AG09319 (cell line): ENCODE data around the gene DPF3.

Experiments
- DNase-seq: peaks from one replicate; pipeline ENCODE4 v3.0.0-alpha.2; 2010; ENCODE audit warnings: low read depth; ENCODE audit errors: extremely low read depth
- CTCF ChIP-seq: IDR thresholded peaks from 2 replicates; pipeline ENCODE4 v1.5.1; 2011; ENCODE audit warnings: low read depth, mild to moderate bottlenecking, inconsistent platforms, low read length, moderate library complexity

DPF3 gene

DNA sequence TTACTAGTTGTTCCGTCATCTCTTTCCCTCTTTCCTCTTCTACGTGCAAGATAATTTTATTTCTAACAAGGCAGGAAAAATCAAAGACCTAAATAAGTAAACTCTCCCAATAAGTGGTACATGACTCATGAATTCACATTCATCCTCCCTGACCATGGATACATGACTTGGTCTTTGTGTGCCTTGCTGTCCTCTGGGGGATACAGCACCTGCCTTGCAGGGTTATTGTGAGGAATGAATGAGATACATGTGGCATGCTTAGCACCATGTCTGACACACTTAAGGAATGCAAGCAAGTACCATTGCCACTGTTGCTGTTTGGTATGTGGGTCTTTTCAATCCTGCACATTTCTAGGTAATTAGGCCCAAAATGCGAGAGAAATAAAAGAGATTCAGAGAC, 208.4 kb downstream of the DPF3 start:
- TF ChIP-seq CTCF, result no peak

DNA sequence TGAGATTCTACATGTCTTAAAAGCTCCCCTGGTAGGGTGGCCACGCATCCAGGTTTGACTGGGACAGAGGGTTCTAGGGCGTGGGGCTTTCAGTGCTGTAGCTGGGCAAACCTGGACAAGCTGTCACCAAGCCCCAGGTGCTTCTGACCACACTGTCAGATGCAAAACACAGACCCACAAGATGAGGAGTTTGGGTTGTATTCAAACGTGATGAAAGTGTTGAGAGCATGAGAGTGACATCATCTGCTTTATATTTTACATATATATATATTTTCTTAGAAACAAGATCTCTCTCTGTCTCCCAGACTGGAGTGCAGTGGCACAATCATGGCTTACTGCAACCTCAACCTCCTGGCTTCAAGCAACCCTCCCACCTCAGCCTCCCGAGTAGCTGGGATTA, 210.1 kb downstream of the DPF3 start:
- no peak for TF ChIP-seq CTCF

More for the DNA sequence above, 208.4 kb downstream of the DPF3 start:
- no peak for DNase-seq

GRCh38 chr14:72682188-72682587, 211.7 kb downstream of the DPF3 start:
- no peak for TF ChIP-seq CTCF
- DNase-seq, result peak; percentile 96

More for the DNA sequence above, 210.1 kb downstream of the DPF3 start:
- no peak for DNase-seq

DNA sequence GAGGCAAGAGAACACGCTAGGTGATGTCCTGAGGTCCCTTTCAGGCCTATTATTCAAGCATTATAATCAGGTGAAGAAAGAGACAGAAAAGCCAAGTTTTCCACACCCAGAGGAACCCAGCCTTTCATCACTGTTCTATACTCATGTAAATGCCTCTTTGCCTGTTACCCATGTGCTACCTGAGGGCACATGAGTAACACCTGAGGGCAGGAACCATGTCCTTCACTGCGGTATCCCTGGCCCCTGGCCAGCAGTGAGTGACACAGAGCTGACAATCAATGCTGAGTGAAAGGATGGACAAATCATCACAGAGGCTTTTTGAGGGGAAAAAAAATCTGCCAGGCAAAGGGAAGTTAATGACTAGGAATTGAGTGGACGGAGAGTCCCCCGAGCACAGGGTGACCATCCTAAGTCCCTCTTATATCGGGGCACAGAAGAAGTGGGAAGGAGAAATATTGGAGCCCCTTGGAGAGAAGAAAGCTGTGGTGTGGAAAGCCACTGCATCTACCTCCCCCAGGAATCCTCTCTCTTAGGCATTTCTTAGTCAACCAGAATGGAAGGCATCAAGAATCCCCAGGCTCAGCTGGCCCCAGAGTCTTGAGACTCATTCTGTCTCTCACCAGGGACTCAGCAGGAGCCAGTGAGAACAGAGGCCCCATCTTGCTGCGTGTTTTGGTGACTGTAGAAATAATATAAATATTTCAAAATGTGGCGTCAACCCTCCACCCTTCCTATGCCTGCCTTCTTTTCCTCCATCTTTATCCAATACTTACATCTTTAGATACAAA, 212.9 kb downstream of the DPF3 start:
- no peak for DNase-seq
- no peak for TF ChIP-seq CTCF

DNA sequence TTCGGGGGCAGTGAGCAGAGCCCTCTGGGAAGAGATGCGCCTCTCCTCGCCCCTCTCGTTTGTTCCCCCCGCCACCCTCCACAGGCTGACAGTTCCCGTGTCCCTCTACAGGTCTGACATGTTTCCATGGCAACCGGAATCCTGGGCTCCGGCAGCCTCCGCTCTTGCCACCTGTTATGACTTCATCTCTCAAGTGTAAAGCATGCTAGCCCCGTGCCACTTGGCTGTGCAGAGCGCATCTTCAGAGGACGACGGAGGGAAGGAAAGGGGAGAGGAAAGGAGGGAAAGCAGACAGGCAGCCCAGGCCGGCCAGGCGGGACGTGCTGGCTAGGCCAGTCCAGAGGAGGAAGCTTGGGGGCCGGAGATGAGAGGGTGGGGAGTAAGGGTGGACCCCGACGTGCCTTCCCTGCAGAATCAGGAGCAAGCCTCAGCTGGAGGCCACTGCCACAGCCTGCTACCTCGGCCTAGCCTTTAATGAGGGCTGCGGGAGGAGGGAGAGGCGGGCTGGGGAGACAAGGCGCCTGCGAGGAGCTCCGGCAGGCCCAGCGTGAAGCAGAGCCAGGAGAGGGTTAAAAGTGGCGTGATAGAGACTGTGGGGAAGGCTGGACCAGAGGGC, 214.3 kb downstream of the DPF3 start:
- TF ChIP-seq CTCF, result no peak

DNA sequence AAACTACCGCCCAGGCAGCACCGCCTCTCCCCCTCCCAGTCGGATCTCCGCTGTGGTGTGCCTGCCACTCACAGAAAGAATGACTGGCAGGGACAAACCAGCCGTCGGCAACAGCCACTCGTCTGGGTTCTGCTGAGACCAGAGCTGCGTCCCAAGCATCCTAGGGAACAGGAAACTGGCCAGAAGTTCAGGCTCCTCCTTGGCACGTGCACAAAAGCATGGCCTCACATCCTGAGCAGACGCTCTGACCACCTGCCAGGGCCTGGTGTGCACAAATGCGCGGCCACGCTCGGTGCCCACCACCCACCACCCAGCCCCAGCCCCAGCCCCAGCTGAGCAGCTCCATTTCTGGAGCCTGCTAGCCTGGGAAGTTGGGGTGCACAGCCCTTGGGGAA, 214.8 kb downstream of the DPF3 start:
- TF ChIP-seq CTCF, result no peak
- DNase-seq, result no peak

More for the DNA sequence above, 214.3 kb downstream of the DPF3 start:
- no peak for DNase-seq

GRCh38 chr14:72678356-72678755, 215.5 kb downstream of the DPF3 start:
- no peak for TF ChIP-seq CTCF
- no peak for DNase-seq
